Cardiac fibroblast (primary cell): ENCODE measurements around the gene ESM1.
A peak's percentile ranks its signal among the peaks of the same experiment; 100 is the strongest.

Experiments
- DNase-seq, 2 donors: peaks; one replicate each; pipeline versions ENCODE4 v3.0.0 to v3.0.0-alpha.2; 2010; ENCODE audit warnings: low read depth in 2 of 2
- H3K4me3 ChIP-seq, 2 donors: replicated peaks in 1 of 2; 1 replicate in 1 of 2; 2 replicates in 1 of 2; pipeline ENCODE4 v1.5.1; 2011; ENCODE audit warnings: low read depth in 2 of 2, low read length in 2 of 2, mild to moderate bottlenecking in 2 of 2, moderate library complexity in 1 of 2
- TF ChIP-seq, protein P1 (sequence below): IDR thresholded peaks from one replicate; pipeline ENCODE4 v1.5.1; 2011; ENCODE audit warnings: low read depth, mild to moderate bottlenecking, low read length, inconsistent platforms

The ESM1 gene

DNA sequence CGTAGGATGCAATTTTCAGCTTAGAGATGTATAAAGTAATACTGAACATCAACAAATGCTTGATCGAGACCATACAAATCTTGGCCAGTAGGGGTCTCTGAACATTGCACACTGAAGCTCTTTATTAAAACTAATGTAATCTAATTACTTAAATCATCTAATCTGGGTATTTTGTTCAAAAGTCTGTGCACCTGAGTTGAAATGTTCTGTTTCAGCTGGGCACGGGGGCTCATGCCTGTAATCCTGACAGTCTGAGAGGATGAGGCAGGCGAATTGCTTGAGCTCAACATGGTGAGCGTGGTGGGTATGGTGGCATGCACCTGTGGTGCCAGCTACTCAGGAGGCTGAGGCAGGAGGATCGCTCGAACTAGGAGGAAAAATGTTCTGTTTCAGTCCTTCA is 41.0 kb downstream of the ESM1 start:
- peak; percentile 65 to 69 for DNase-seq
- no peak overlapping the region for H3K4me3 ChIP-seq
- TF ChIP-seq, protein P1, sequence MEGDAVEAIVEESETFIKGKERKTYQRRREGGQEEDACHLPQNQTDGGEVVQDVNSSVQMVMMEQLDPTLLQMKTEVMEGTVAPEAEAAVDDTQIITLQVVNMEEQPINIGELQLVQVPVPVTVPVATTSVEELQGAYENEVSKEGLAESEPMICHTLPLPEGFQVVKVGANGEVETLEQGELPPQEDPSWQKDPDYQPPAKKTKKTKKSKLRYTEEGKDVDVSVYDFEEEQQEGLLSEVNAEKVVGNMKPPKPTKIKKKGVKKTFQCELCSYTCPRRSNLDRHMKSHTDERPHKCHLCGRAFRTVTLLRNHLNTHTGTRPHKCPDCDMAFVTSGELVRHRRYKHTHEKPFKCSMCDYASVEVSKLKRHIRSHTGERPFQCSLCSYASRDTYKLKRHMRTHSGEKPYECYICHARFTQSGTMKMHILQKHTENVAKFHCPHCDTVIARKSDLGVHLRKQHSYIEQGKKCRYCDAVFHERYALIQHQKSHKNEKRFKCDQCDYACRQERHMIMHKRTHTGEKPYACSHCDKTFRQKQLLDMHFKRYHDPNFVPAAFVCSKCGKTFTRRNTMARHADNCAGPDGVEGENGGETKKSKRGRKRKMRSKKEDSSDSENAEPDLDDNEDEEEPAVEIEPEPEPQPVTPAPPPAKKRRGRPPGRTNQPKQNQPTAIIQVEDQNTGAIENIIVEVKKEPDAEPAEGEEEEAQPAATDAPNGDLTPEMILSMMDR, result peak; percentile 66

DNA sequence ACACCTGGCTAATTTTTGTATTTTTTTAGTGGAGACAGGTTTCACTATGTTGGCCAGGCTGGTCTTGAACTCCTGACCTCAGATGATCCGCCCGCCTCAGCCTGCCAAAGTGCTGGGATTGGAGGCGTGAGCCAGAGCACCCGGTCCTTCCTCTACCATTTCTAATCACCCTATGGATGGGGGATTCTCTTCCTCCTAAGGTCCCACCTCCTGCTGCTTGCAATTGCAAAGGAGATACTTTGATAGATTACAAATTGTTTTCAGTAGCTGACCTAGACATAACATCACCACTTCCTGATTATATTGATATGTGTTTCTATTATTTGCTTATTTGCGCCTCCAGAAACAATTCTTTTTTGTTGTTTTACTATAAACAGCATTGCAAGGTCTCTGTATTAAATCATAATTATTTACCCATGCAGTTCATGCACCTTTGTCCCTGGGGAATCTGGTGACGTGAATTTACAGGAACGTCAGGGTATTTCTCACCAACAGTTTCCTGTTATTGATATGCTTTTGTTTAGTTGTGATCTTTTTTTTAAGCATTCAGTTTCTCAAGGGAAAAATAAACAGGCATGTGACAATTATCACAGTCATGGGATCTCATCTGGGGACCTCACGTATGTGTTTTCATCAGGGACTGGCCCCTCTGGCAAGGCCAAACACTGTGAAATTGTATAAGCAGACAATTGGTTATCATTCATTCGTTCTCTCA is 43.2 kb downstream of the ESM1 start:
- TF ChIP-seq, protein P1, result no peak
- peak; percentile 16 to 63 for DNase-seq

DNA sequence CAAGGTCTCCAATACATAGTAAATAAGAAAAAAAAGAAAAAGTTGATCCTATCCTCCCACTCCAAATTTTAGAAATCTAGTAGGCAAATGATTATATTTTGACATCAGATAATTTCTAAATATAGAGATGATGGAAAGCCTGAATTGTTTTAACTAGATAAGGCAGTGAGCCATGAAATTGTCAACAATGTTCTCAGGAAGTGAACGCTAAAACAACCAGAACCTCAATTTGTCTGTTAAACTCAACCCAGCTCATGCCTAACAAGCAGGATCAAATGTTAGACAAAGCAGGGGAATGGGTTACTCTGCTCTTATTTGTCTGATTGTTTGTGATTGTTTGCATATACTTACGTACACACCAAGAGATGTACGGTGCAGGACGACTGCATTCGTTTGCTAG is 49.2 kb downstream of the ESM1 start:
- TF ChIP-seq, protein P1, result no peak
- H3K4me3 ChIP-seq, result no peak overlapping the region
- no peak for DNase-seq

More for the DNA sequence above, 43.2 kb downstream of the ESM1 start:
- no peak overlapping the region for H3K4me3 ChIP-seq

- DNase-seq, result no peak
- H3K4me3 ChIP-seq, result no peak overlapping the region
- TF ChIP-seq, protein P1, result no peak
Observed at GRCh38 chr5:54932789-54933188, 52.6 kb downstream of the ESM1 start.

GRCh38 chr5:54930736-54931135 is 54.7 kb downstream of the ESM1 start:
- no peak for DNase-seq
- TF ChIP-seq, protein P1, result no peak
- no peak overlapping the region for H3K4me3 ChIP-seq
